HUES6 (cell line): ENCODE results near the gene GPR78.

ENCODE experiments used
- H3K27ac ChIP-seq: 2 replicates; pipeline ENCODE4 v1.7.0; 2013; ENCODE audit warnings: low read depth, mild to moderate bottlenecking, low read length, inconsistent platforms
- H3K27me3 ChIP-seq: 2 replicates; pipeline ENCODE4 v1.6.1; 2013; ENCODE audit warnings: low read length; ENCODE audit not compliant: control insufficient read depth, insufficient read depth
- H3K36me3 ChIP-seq: 2 replicates; pipeline ENCODE4 v1.6.1; 2013; ENCODE audit warnings: low read length; ENCODE audit not compliant: control insufficient read depth, insufficient read depth
- H3K4me1 ChIP-seq: 2 replicates; pipeline ENCODE4 v1.6.1; 2013; ENCODE audit warnings: low read length; ENCODE audit not compliant: control insufficient read depth, insufficient read depth
- H3K4me3 ChIP-seq: 2 replicates; pipeline ENCODE4 v1.5.1; 2013; ENCODE audit warnings: low read depth, low read length
- H3K9ac ChIP-seq: one replicate; pipeline ENCODE4 v1.6.1; 2013; ENCODE audit warnings: mild to moderate bottlenecking, low read length
- H3K9me3 ChIP-seq: 2 replicates; pipeline ENCODE4 v1.6.1; 2013; ENCODE audit warnings: low read depth, low read length; ENCODE audit not compliant: control insufficient read depth, insufficient read depth

The GPR78 gene

GRCh38 chr4:8581094-8581861 is 1.1 kb downstream of the GPR78 start:
- H3K27ac ChIP-seq: no peak overlapping the region
- no peak overlapping the region for H3K9ac ChIP-seq
- H3K4me1 ChIP-seq: peaks cover 21% of the 10 kb centered on the region
- H3K9me3 ChIP-seq: no peaks in the 10 kb centered on the region
- H3K4me3 ChIP-seq: peak overlapping the region; percentile 51
- peaks cover 92% of the 10 kb centered on the region for H3K27me3 ChIP-seq
- no peaks in the 10 kb centered on the region for H3K36me3 ChIP-seq

GRCh38 chr4:8582016-8582415 is 1.8 kb downstream of the GPR78 start:
- no peak overlapping the region for H3K4me3 ChIP-seq
- peaks cover 24% of the 10 kb centered on the region for H3K4me1 ChIP-seq
- H3K9me3 ChIP-seq: no peaks in the 10 kb centered on the region
- no peaks in the 10 kb centered on the region for H3K36me3 ChIP-seq
- no peak overlapping the region for H3K9ac ChIP-seq
- H3K27me3 ChIP-seq: peaks cover 95% of the 10 kb centered on the region
- H3K27ac ChIP-seq: no peak overlapping the region

- Histone ChIP-seq H3K27me3 (peaks cover 94% of the 10 kb centered on the region), H3K36me3 (no peaks in the 10 kb centered on the region), H3K9me3 (no peaks in the 10 kb centered on the region), H3K27ac (no peak overlapping the region), H3K4me3 (no peak overlapping the region), H3K9ac (no peak overlapping the region), H3K4me1 (peaks cover 24% of the 10 kb centered on the region)
Observed at GRCh38 chr4:8582436-8582835, 2.2 kb downstream of the GPR78 start.

DNA sequence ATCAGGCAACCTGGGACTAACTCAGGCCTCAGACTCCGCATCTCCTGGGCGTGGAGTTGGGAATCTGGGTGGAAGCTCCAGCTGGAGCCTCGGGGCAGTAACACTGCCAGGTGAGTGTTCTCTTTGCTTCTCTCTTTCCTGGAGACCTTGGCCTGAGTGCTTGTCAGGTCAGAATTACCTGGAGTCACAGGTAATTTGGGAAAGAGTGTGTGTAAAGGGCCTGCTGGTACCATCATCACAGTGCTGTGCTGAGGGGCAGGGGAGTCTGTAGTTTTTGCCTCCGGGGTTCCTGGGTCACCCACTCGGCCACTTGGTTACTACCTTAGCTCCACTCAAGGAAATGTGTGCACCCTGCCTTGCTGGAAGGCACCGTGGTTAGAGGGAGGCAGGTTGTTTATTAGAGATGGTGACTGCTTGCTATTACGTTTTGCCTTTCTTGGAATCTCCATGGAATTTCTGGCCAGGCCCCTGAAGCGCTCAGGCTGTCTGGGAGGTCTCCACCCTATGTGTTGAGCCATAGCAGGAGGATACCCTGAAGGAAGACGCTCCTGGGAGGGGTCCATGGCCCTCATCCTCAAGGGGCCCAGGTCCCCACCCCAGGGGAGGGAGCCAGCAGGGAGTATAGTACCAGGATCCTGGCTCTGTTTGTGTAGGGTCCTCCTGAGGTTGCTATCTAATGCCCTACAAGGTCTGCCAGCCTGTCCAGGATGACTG is 2.9 kb downstream of the GPR78 start:
- Histone ChIP-seq H3K27me3 (peaks cover 94% of the 10 kb centered on the region), H3K9ac (no peak overlapping the region), H3K36me3 (no peaks in the 10 kb centered on the region), H3K9me3 (no peaks in the 10 kb centered on the region), H3K4me3 (no peak overlapping the region), H3K4me1 (peaks cover 20% of the 10 kb centered on the region), H3K27ac (no peak overlapping the region)

DNA sequence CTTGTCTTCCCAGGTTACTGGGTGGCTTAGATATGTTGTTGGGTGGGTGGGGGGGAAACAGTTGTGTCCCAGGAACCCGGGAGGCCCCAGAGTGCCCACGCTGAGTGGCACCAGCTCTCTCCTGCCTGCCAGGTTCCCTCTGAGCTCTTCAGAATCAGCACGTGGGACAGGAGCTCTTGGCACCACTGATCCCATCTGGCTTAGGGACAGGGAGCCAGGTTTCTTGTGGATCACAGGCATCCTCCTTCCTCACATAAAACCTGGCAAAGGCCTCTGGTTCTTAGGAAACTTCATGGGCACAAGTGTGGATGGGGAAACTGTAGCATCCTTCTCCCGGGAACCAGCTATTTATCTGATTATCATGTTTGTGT is 3.4 kb downstream of the GPR78 start:
- Histone ChIP-seq H3K4me3 (no peak overlapping the region), H3K36me3 (no peaks in the 10 kb centered on the region), H3K9me3 (no peaks in the 10 kb centered on the region), H3K27me3 (peaks cover 93% of the 10 kb centered on the region), H3K4me1 (peaks cover 20% of the 10 kb centered on the region), H3K9ac (no peak overlapping the region), H3K27ac (no peak overlapping the region)

DNA sequence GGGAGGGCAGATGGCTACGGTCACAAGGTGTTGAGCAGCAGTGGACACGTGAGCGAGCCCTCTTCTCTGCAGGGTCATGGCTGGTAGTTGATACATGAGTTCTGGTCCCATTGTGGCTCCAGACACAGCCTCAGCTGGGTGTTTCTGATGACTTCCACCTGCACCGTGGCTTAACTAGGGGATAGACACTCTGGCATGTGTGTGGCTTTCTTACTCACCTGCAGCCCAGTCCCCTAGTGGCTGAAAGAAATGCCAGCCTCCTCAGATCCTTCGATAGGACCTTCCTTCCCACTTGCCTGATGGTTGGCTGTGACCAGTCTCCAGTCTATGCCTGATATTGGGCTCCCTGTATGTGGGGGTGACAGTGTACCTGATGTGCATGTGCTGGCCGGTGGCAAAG is 5.0 kb downstream of the GPR78 start:
- Histone ChIP-seq H3K27me3 (peaks cover 85% of the 10 kb centered on the region), H3K4me1 (peaks cover 12% of the 10 kb centered on the region), H3K4me3 (no peak overlapping the region), H3K9ac (no peak overlapping the region), H3K9me3 (no peaks in the 10 kb centered on the region), H3K36me3 (no peaks in the 10 kb centered on the region), H3K27ac (no peak overlapping the region)

GRCh38 chr4:8585721-8586212 is 5.6 kb downstream of the GPR78 start:
- H3K27me3 ChIP-seq: peaks cover 89% of the 10 kb centered on the region
- peaks cover 16% of the 10 kb centered on the region for H3K4me1 ChIP-seq
- H3K36me3 ChIP-seq: no peaks in the 10 kb centered on the region

GRCh38 chr4:8586246-8586645 is 6.1 kb downstream of the GPR78 start:
- H3K27ac ChIP-seq: no peak overlapping the region
- H3K27me3 ChIP-seq: peaks cover 89% of the 10 kb centered on the region
- no peaks in the 10 kb centered on the region for H3K36me3 ChIP-seq
- no peak overlapping the region for H3K9ac ChIP-seq
- H3K9me3 ChIP-seq: no peaks in the 10 kb centered on the region
- H3K4me3 ChIP-seq: no peak overlapping the region
- peaks cover 11% of the 10 kb centered on the region for H3K4me1 ChIP-seq

More at GRCh38 chr4:8585721-8586212, 5.6 kb downstream of the GPR78 start:
- Histone ChIP-seq H3K27ac (no peak overlapping the region), H3K9me3 (no peaks in the 10 kb centered on the region), H3K9ac (no peak overlapping the region), H3K4me3 (no peak overlapping the region)

DNA sequence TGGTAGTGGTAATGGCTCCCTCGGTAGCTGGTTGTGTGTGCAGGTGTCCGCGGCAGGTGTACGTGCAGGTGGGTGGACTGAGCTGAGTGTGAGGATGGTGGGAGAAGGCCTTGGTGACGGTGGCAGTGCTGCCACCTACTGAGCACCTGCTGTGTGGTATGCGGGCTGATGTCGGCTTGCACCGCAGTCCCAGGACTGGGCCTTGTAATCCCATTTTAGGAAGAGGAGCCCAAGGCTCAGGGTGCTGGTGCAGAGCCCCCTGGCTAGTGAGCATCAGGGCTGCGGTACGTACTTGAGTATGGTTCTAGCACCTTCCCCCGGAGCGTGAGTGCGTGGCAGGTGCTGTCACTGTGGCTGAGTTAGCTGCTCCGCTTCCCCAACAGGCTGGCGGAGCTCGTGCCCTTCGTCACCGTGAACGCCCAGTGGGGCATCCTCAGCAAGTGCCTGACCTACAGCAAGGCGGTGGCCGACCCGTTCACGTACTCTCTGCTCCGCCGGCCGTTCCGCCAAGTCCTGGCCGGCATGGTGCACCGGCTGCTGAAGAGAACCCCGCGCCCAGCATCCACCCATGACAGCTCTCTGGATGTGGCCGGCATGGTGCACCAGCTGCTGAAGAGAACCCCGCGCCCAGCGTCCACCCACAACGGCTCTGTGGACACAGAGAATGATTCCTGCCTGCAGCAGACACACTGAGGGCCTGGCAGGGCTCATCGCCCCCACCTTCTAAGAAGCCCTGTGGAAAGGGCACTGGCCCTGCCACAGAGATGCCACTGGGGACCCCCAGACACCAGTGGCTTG is 6.7 kb downstream of the GPR78 start:
- H3K4me3 ChIP-seq: no peak overlapping the region
- H3K4me1 ChIP-seq: peaks cover 11% of the 10 kb centered on the region; the same call in 1 of the 2 replicates
- H3K9me3 ChIP-seq: no peaks in the 10 kb centered on the region
- no peaks in the 10 kb centered on the region for H3K36me3 ChIP-seq
- peaks cover 89% of the 10 kb centered on the region for H3K27me3 ChIP-seq
- H3K9ac ChIP-seq: no peak overlapping the region
- H3K27ac ChIP-seq: no peak overlapping the region

DNA sequence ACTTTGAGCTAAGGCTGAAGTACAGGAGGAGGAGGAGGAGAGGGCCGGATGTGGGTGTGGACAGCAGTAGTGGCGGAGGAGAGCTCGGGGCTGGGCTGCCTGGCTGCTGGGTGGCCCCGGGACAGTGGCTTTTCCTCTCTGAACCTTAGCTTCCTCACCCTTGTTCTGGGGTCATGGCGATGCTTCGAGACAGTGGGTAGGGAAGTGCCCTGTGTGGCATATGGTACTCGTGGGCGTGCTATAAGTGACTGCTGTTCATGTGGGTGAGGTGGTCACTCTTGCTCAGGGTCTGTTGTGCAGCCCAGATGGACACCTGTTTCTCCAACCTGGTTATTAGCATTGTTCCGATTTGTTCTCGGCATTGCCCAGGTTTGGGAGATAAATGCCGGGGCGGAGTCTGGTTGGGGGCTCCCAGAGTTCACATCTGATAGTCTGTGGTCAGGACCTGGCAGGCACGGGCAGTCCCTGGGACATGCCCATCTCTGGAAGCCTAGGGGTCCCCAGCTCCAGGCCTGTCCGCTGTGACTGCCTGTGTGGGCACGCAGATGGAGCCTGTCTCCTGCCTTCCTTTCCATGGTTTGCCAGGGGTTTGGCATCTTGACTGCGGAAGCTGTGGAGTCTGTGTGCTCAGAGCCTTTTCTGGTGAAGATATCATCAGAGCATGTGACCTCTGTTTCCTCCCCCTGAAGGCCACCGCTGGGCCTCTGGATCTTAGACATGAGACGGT is 7.4 kb downstream of the GPR78 start:
- H3K27me3 ChIP-seq: peaks cover 88% of the 10 kb centered on the region
- no peak overlapping the region for H3K9ac ChIP-seq
- no peak overlapping the region for H3K27ac ChIP-seq
- H3K4me1 ChIP-seq: peaks cover 17% of the 10 kb centered on the region
- H3K36me3 ChIP-seq: no peaks in the 10 kb centered on the region
- H3K9me3 ChIP-seq: no peaks in the 10 kb centered on the region
- H3K4me3 ChIP-seq: no peak overlapping the region
